Right ventricle myocardium superior (tissue), 1 donor: ENCODE results near the gene NDRG3. TPM values are rescaled to one million over a fixed set of nuclear protein-coding genes. Genes with fewer than 3 reads are reported as not detected.
"Not testable (repeated sequence)": the region's sequence is repeated elsewhere in the genome, so short reads cannot be mapped to it uniquely, and the experiment has no call there.

Source experiments
- ATAC-seq: fragments of 200-7000 bp; cut with Tn5 transposase; one replicate; pipeline ENCODE4 v1.9.1; 2020; ENCODE audit warnings: mild to moderate bottlenecking; ENCODE audit not compliant: poor library complexity
- DNase-seq: peaks from one replicate; pipeline ENCODE4 v3.0.0-alpha.2; 2020
- intact Hi-C: fragments of 100-400 bp; cut with DNase I; formaldehyde crosslinking; loops from one replicate; pipeline ENCODE4 v1.11.2; 2022
- total RNA-seq: library from RNA; stranded (reverse); fragmentation: NEBNext Ultra II Directional; extraction: Animal tissue kit (Norgen Biotek cat#: 25700); gene quantifications from one replicate; pipeline ENCODE4 v1.2.1, GENCODE V29; 2021
- donor health status: DM: no; HTN: yes; CAD: no; lungs with severe emphysema.

NDRG3 gene
- total RNA-seq, 1 donor from 2014 or later, result 27.5 TPM

GRCh38 chr20:36631646-36632045 lies 114.2 kb downstream of the NDRG3 start:
- ATAC-seq (no peak), DNase-seq (no peak)
- intact Hi-C loops, result no loop called here

DNA sequence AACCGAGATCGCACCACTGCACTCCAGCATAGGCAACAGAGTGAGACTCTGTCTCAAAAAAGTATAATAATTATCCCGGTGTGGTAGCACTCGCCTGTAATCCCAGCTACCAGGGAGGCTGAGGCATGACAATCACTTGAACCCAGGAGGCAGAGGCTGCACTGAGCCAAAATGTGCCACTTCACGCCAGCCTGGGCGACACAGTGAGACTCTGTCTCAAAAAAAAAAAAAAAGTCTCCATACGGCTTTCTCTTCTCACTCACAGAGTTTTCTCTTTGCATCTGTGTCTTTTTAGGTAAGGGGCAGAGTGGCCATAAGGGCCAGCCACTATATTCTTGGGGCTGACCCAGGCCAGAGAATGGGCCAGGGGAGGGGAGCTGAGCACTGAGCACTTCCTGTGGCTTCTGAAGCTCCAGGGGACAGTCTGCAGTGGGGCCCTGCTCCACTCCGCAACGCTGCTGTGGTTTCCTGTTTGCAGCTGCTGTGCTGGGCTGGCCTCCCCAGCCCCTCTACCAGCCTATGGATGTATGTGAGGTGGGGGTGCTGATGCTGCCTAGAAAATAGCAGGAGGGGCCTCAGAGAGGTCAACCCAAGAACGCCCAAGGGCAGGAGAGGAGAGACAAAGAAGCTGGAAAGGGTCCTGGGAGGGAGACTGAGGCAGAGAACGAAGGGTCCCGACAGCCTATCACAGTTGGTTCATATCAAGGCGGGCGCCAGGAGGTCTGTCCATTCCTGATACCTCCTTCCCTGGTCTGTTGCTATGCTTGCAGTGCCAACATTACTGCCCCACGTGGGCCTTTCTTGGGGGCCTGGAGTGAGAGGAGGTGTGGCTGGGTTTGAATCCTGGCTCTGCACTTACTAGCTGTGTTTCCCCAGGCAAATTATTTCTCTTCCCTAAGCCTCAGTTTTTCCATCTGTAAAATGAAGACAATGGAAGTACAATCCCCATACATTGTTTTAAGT lies 115.9 kb downstream of the NDRG3 start:
- DNase-seq (no peak), ATAC-seq (no peak)
- intact Hi-C loops, result no loop called here

DNA sequence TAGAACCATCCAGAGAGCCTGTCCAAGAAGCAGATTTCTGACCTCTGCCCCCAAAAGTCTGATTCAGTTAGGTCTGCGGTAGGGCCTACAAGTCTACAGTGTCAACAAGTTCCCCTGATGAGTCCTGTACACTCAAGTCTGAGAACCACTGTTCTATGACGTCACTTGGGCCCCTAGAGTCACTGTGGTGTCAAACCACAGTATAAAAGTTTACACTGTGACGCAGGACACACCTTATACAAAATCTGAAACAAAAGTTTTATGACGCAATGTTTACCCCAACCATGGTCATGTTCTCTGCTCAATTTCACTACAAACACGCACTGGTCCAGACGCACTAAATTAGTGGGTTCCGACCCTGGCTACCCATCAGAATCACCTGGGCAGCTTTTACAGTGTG lies 117.8 kb downstream of the NDRG3 start:
- ATAC-seq (no peak), DNase-seq (no peak)
- intact Hi-C loops, result no loop called here

GRCh38 chr20:36624944-36625324 lies 121.0 kb downstream of the NDRG3 start:
- intact Hi-C loops, result no loop called here
- ATAC-seq (no peak), DNase-seq (no peak)

- ATAC-seq (peak; percentile 91), DNase-seq (no peak)
- intact Hi-C loops, result no loop called here
Observed at GRCh38 chr20:36624068-36624943, 121.6 kb downstream of the NDRG3 start.

DNA sequence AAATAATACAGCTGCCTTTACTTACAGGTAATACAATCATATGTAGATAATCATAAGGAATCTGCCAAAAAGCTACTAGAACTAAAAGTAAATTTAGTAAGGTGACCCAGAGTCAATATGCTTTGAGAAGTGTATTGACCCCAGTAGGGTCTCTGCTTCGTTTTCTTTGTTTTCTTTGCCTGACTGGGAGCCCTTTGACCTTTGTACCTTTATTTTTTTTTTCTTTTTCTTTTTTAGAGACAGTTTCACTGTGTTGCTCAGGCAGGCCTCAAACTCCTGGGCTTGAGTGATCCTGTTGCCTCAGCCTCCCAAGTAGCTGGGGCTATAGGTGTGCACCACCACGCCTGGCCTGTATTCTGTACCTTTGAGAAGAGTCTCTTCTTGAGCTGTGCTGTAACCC lies 122.4 kb downstream of the NDRG3 start:
- ATAC-seq (no peak), DNase-seq (no peak)
- intact Hi-C loops, result no loop called here

DNA sequence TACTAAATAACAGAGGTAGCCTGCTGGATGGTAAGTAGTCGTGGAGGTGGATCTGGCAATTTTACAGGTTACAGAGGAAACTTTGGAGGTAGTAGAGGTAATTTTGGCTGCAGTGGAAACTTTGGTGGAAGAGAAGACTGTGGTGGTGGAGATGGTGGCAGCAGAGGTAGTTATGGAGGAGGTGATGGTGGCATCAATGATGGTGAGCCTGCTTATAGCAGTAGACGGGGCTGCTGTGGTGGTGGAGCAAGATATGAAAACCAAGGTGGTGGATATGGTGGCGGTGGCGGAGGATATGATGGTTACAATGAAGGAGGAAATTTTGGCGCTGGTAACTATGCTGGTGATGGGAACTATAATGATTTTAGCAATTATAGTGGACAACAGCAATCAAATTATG lies 125.0 kb downstream of the NDRG3 start:
- ATAC-seq (no peak), DNase-seq (no peak)
- intact Hi-C loops, result no loop called here

DNA sequence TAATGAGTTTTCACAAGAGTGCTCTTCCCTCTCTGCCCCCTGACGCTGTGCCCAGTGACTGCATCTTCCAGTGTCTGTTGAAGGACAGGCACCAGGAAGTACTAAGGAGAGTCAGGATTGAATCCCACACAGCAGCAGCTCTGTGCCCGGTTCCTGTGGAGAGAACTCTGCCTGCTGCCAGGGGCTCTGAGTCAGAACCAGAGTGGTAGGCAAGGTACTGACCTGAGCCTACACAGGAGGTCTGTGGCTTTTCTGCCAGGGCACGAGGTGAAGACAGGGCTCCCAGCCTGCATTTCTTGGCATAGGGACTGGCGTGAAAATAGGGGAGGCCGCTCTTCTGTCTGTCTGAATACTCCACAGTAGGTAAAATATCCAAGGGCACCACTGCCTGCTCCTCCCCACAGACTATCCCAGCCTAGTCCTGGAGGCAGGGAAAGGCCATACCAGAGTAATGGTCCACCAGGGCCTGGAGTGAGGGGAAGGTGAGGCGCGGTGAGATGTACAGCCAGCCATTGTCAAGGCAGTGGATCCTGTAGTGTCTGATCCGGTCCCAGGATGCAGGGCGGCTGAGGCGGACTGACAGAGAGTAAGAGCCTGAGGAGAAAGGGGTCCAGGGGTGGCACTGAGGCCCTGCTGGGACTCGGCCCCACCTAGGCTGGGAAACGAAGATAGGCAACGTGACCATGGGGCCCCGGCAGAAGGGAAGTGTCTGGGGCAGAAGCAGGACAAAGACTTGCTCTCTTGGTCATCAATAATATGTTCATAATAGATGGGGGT lies 130.9 kb downstream of the NDRG3 start:
- intact Hi-C loops, result no loop called here
- no peak for DNase-seq
- peak; percentile 46 for ATAC-seq

GRCh38 chr20:36613974-36614373 lies 131.9 kb downstream of the NDRG3 start:
- intact Hi-C loops, result no loop called here
- no peak for DNase-seq
- ATAC-seq, result no peak

- DNase-seq (no peak), ATAC-seq (no peak)
- intact Hi-C loops, result no loop called here
Observed at GRCh38 chr20:36611625-36612024, 134.3 kb downstream of the NDRG3 start.

GRCh38 chr20:36608388-36608728 lies 137.5 kb downstream of the NDRG3 start:
- DNase-seq, intact Hi-C loops, ATAC-seq: not testable (repeated sequence)

- no peak for DNase-seq
- intact Hi-C loops, result no loop called here
- ATAC-seq, result no peak
Observed at GRCh38 chr20:36607586-36608387, 138.1 kb downstream of the NDRG3 start.

GRCh38 chr20:36606158-36607066 lies 139.5 kb downstream of the NDRG3 start:
- DNase-seq (no peak), ATAC-seq (no peak)
- intact Hi-C loops, result no loop called here

DNA sequence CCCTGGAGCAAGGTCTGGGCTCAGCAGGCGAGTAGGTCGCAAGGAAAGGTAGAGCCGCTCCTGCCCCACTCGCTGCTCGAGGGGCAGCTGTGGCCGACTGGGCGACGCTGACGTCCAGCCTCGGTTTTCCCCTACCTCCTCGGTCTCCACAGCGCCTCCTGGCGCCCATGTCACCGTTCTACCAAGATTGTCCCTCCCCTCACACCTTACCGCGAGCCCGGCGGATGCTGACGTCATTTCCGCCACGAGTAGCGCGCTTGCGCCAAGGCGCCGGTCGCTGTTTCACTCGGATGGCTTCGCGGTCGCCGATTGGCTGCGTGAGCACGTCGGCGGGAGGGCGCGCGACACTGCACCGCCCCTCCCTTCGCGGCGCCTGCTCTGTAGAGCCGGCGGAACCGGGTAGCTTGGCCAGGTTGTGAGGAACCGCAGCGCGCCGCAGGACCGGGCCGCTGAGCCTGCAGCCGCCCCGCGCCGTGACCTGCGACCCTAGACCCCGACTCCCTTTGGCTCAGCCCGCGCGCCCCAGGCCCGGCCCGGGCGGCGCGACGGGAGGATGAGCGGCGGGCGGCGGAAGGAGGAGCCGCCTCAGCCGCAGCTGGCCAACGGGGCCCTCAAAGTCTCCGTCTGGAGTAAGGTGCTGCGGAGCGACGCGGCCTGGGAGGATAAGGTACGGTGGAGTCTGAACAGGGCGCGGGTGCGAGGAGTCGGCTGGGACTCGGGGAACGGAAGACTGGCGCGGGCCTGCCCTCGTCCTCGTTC lies 140.3 kb downstream of the NDRG3 start, which contains the start of gene RAB5IF:
RAB5IF (plus strand) TSS at position 381 of the 759 bp plus-strand sequence; CDS start at position 554, 173 bp downstream.
- DNase-seq, result peak; percentile 100
- intact Hi-C loops, result no loop called here
- ATAC-seq, result peak; percentile 98

- DNase-seq, result peak; percentile 55
Observed at GRCh38 chr20:36604952-36605398, 140.9 kb downstream of the NDRG3 start.

More at GRCh38 chr20:36604952-36605398, 140.9 kb downstream of the NDRG3 start:
- ATAC-seq, result peak; percentile 9
- intact Hi-C loops, result no loop called here
